ENCODE measurements around the gene DIAPH2.
"Not testable (repeated sequence)": the region's sequence is repeated elsewhere in the genome, so short reads cannot be mapped to it uniquely, and the experiment has no call there.

DIAPH2 gene

DNA sequence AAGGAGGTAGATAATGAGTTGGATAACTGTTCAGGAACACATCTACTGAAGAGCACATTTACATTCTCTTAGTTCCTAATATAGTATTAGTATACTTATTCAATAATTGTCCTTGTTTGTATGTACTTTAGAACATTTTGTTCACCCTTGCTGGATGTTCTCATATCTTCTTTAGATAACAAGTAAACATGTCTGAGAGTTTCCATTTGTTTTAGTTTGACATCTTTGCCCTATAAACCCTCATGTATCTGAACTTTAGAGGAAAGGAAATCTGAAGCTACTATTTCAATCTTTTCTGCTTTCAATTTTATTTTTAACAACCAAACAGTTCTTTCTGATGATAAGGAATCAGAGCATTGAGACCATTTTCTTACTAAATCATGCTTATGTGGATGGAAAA is 717.7 kb downstream of the DIAPH2 start:
- TF ChIP-seq, protein P1, sequence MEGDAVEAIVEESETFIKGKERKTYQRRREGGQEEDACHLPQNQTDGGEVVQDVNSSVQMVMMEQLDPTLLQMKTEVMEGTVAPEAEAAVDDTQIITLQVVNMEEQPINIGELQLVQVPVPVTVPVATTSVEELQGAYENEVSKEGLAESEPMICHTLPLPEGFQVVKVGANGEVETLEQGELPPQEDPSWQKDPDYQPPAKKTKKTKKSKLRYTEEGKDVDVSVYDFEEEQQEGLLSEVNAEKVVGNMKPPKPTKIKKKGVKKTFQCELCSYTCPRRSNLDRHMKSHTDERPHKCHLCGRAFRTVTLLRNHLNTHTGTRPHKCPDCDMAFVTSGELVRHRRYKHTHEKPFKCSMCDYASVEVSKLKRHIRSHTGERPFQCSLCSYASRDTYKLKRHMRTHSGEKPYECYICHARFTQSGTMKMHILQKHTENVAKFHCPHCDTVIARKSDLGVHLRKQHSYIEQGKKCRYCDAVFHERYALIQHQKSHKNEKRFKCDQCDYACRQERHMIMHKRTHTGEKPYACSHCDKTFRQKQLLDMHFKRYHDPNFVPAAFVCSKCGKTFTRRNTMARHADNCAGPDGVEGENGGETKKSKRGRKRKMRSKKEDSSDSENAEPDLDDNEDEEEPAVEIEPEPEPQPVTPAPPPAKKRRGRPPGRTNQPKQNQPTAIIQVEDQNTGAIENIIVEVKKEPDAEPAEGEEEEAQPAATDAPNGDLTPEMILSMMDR (IDR thresholded peaks at IDR 0.05; ENCODE audit: control insufficient read depth, insufficient read depth, low read depth, low read length, missing control alignments) = no peak
- no peak overlapping the region for H3K4me3 ChIP-seq (ENCODE audit: control insufficient read depth, low read depth, low read length)
- DNase-seq (ENCODE audit: low read depth) = no peak

DNA sequence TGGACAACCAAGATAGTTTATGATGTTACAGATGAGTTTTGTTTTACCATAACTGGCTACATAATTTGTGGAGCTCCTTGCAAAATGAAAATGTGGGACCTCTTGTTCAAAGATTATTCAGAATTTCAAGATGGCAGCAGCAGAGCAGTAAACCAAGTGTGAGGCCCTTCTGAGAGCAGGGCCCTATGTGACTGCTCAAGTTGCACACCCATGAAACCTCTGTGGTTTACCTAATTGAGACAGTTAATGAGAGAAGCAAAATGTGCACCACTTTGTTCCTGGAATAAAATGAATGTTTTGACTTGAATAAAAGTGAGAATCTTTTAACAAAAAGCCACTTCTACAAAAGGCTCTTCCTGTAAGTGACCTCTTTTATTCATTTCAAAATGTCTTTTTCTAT is 718.3 kb downstream of the DIAPH2 start:
- DNase-seq (ENCODE audit: low read depth) = no peak
- TF ChIP-seq, protein P1 (IDR thresholded peaks at IDR 0.05; ENCODE audit: control insufficient read depth, insufficient read depth, low read depth, low read length, missing control alignments) = no peak
- H3K4me3 ChIP-seq (ENCODE audit: control insufficient read depth, low read depth, low read length) = no peak overlapping the region

DNA sequence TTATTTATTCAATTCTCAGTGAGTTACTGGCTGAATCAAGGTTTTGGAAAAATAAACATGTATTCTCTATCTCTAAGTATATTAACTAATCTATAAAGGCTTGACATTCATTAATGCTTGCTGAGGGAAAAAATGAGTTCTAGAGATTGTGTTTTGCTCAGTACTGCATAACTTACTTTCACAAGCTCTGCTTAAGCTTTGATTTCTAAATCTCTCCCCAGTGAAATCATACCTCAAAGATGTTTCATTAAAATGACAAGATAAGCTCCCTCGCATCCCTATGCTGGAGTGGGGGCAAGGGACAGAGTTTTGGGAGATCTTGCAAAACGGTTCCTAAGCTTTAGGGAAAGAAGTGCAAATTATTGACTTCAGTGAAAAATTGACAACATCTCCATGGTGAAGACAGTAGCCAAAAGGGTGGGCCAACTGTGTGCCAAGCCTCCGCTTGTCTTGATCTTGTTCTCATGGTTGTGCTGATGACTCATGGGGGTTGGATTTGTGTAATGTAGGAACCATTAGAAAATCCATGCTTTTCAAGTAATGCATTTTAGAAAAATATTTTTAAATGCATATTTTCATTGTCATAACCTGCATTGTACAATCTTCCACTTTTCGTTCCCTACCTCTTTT is 720.5 kb downstream of the DIAPH2 start:
- TF ChIP-seq, protein P1 (IDR thresholded peaks at IDR 0.05; ENCODE audit: control insufficient read depth, insufficient read depth, low read depth, low read length, missing control alignments) = no peak
- H3K4me3 ChIP-seq (ENCODE audit: control insufficient read depth, low read depth, low read length) = no peak overlapping the region
- no peak for DNase-seq (ENCODE audit: low read depth)

DNA sequence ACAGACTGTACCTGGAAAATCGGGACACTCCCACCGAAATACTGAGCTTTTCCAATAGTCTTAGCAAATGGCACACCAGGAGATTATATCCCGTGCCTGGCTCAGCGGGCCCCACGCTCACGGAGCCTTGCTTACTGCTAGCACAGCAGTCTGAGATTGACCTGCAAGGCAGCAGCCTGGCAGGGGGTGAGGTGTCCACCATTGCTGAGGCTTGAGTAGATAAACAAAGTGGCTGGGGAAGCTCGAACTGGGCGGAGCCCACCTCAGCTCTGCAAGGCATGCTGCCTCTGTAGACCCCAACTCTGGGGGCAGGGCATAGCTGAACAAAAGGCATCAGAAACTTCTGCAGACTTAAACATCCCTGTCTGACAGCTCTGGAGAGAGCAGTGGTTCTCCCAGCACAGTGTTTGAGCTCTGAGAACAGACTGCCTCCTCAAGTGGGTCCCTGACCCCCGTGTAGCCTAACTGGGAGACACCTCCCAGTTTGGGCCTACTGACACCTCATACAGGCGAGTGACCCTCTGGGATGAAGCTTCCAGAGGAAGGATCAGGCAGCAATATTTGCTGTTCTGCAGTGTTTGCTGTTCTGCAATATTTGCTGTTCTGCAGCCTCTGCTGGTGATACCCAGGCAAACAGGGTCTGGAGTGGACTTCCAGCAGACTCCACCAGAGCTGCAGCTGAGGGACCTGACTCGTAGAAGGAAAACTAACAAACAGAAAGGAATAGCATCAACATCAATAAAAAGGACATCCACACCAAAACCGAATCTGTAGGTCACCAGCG is 725.2 kb downstream of the DIAPH2 start:
- not testable (repeated sequence) for H3K4me3 ChIP-seq (ENCODE audit: control insufficient read depth, low read depth, low read length)

DNA sequence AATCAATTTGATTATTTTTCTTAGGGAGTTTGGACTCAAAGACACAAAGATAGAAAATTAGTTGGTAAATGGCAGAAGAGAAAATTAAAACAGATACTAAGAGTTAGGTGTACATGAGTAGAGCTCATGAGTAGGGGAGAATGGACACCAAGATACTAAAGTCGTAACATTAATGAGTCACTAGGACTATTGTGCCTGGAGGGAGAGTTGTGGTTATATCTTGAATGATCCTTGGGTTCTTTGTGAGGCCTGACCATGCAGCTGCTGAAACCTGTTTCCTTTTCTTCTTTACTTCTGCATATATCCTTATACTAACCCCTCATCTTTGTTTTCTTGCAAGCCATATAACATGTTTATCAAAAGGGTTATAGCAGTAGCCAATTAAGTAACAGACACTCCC is 731.8 kb downstream of the DIAPH2 start:
- no peak for DNase-seq (ENCODE audit: low read depth)
- TF ChIP-seq, protein P1 (IDR thresholded peaks at IDR 0.05; ENCODE audit: control insufficient read depth, insufficient read depth, low read depth, low read length, missing control alignments) = no peak
- no peak overlapping the region for H3K4me3 ChIP-seq (ENCODE audit: control insufficient read depth, low read depth, low read length)

More for the DNA sequence above, 725.2 kb downstream of the DIAPH2 start:
- not testable (repeated sequence) for DNase-seq (ENCODE audit: low read depth)

DNA sequence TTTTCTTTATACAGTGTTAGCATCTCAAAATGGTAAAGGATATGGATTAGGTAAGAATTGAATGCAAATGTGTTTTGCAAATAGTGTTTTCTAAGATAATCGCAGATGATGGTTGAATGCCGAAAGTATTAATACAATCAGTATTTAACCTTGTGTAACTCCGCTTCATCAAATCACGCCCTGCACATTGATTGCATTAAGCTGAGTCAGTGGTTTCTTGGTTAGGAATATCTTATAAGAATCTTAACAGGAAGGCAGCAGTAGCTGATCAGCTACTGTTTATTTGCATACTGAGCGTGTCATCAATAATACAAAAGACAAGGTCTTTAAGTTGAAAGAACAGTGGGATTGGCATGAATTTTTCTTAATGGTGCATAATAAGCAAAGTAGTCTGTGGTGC is 744.5 kb downstream of the DIAPH2 start:
- no peak for DNase-seq (ENCODE audit: low read depth)
- no peak overlapping the region for H3K4me3 ChIP-seq (ENCODE audit: control insufficient read depth, low read depth, low read length)
- TF ChIP-seq, protein P1 (IDR thresholded peaks at IDR 0.05; ENCODE audit: control insufficient read depth, insufficient read depth, low read depth, low read length, missing control alignments) = no peak

DNA sequence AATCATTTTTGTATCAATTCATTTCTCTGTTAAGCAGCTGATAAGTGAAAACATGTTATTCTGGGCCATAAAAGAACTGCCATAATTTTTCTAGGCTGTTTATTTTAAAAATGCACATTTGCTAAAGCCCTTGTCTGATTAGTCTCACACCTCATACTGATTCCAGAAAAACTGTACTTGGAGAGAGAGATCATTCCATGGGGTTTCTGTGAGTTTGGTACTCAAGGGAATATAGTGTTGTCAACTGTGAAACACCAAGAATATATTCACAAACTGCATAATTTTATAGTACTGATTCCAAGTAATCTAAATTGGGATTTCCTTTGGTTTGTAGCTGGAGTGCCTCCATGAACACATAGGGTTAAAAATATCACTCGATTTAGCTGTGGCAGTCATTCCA is 746.6 kb downstream of the DIAPH2 start:
- no peak overlapping the region for H3K4me3 ChIP-seq (ENCODE audit: control insufficient read depth, low read depth, low read length)
- TF ChIP-seq, protein P1 (IDR thresholded peaks at IDR 0.05; ENCODE audit: control insufficient read depth, insufficient read depth, low read depth, low read length, missing control alignments) = no peak
- no peak for DNase-seq (ENCODE audit: low read depth)
